Natural killer cell (primary cell): ENCODE results near the gene AATK. TPM values are rescaled to one million over a fixed set of nuclear protein-coding genes. Genes with fewer than 3 reads are reported as not detected.

Experiments used
- ATAC-seq, 3 donors: fragments of 150-1000 bp in 2 of 3; fragments of 200-7000 bp in 1 of 3; cut with Tn5 transposase; 1 replicate in 1 of 3; 2 replicates in 2 of 3; pipeline ENCODE4 v1.10.0; 2021; ENCODE audit warnings: mild to moderate bottlenecking in 2 of 3, moderate library complexity in 2 of 3
- DNase-seq, 2 donors: peaks; one replicate each; pipeline versions ENCODE4 v3.0.0 to v3.0.0-alpha.2; 2013 to 2021; ENCODE audit warnings: mixed read lengths in 1 of 2
- H3K27ac ChIP-seq: one replicate; pipeline ENCODE4 v1.5.1; 2013; ENCODE audit warnings: mild to moderate bottlenecking, low read length
- H3K27me3 ChIP-seq: one replicate; pipeline ENCODE4 v1.6.1; 2013; ENCODE audit warnings: low read length; ENCODE audit not compliant: control insufficient read depth, insufficient read depth
- H3K36me3 ChIP-seq: one replicate; pipeline ENCODE4 v1.6.1; 2013; ENCODE audit warnings: low read length; ENCODE audit not compliant: control insufficient read depth, insufficient read depth
- H3K4me1 ChIP-seq: one replicate; pipeline ENCODE4 v1.6.1; 2013; ENCODE audit warnings: low read length; ENCODE audit not compliant: control insufficient read depth, insufficient read depth
- H3K4me3 ChIP-seq: one replicate; pipeline ENCODE4 v1.5.1; 2013; ENCODE audit warnings: low read length
- H3K9me3 ChIP-seq: one replicate; pipeline ENCODE4 v1.6.1; 2013; ENCODE audit warnings: low read length; ENCODE audit not compliant: control insufficient read depth, insufficient read depth
- H3K27ac Mint-ChIP-seq, 2 donors: one replicate each; pipeline ENCODE4 v1.8.0; 2022; ENCODE audit warnings: mild to moderate bottlenecking in 2 of 2, mixed read lengths in 2 of 2, moderate library complexity in 1 of 2
- H3K27me3 Mint-ChIP-seq, 2 donors: one replicate each; pipeline ENCODE4 v1.8.0; 2022; ENCODE audit warnings: low read depth in 2 of 2, mixed read lengths in 2 of 2
- H3K36me3 Mint-ChIP-seq: one replicate; pipeline ENCODE4 v1.8.0; 2022; ENCODE audit warnings: mixed read lengths
- H3K4me1 Mint-ChIP-seq, 2 donors: one replicate each; pipeline ENCODE4 v1.8.0; 2022; ENCODE audit warnings: mixed read lengths in 2 of 2
- H3K4me3 Mint-ChIP-seq: one replicate; pipeline ENCODE4 v1.8.0; 2022; ENCODE audit warnings: mild to moderate bottlenecking, moderate library complexity, mixed read lengths
- H3K9me3 Mint-ChIP-seq, 2 donors: one replicate each; pipeline ENCODE4 v1.8.0; 2022; ENCODE audit warnings: mixed read lengths in 2 of 2
- CTCF ChIP-seq: fragments of 200-600 bp; IDR thresholded peaks from one replicate; pipeline ENCODE4 v1.8.0; 2022; ENCODE audit warnings: antibody characterized with exemption
- WGBS: methylation state at CpG from one replicate; pipeline ENCODE4 v1.1.7; 2013; ENCODE audit warnings: missing lambda C conversion rate; ENCODE audit not compliant: insufficient coverage; 5-methylcytosine and 5-hydroxymethylcytosine counted together
- intact Hi-C: fragments of 100-400 bp; cut with micrococcal nuclease; formaldehyde crosslinking; loops from one replicate; pipeline ENCODE4 v1.14.2; 2022
- total RNA-seq, 4 donors: library from RNA; stranded (reverse); fragments of 120-200 nt in 1 of 4; gene quantifications; one replicate each; pipeline versions ENCODE4 v1.2.3 to v1.2.4, GENCODE V29; 2013 to 2022

AATK gene
- total RNA-seq, 3 donors from 2014 or later (not counting 1 experiment from before 2014, with no cell fraction given) = 8.5 to 13.7 (median 10.4) TPM

GRCh38 chr17:81136366-81136765 is 29.7 kb downstream of the AATK start:
- Mint-ChIP-seq H3K4me3 (no peak overlapping the region), H3K27me3 (no peaks in the 10 kb centered on the region), H3K9me3 (no peaks in the 10 kb centered on the region), H3K4me1 (peaks cover 0 to 14% of the 10 kb centered on the region in 2 donors), H3K36me3 (no peaks in the 10 kb centered on the region), H3K27ac (no peak overlapping the region)
- H3K36me3 ChIP-seq = no peaks in the 10 kb centered on the region
- 90% methylated on average over 8 of the region's 8 CpGs for WGBS
- intact Hi-C loops = no loop called here
- DNase-seq (no peak), ATAC-seq (no peak)
- no peaks in the 10 kb centered on the region for H3K27me3 ChIP-seq
- TF ChIP-seq CTCF = no peak
- no peak overlapping the region for H3K4me3 ChIP-seq
- H3K4me1 ChIP-seq = no peaks in the 10 kb centered on the region
- no peaks in the 10 kb centered on the region for H3K9me3 ChIP-seq
- H3K27ac ChIP-seq = no peak overlapping the region

- intact Hi-C loops = no loop called here
- H3K4me3 ChIP-seq = no peak overlapping the region
- no peaks in the 10 kb centered on the region for H3K9me3 Mint-ChIP-seq
- no peak overlapping the region for H3K4me3 Mint-ChIP-seq
- H3K36me3 Mint-ChIP-seq = no peaks in the 10 kb centered on the region
- no peak for TF ChIP-seq CTCF
- H3K4me1 ChIP-seq = no peaks in the 10 kb centered on the region
- H3K4me1 Mint-ChIP-seq = peaks cover 0 to 14% of the 10 kb centered on the region in 2 donors
- no peaks in the 10 kb centered on the region for H3K36me3 ChIP-seq
- H3K9me3 ChIP-seq = no peaks in the 10 kb centered on the region
- H3K27ac ChIP-seq = no peak overlapping the region
- ATAC-seq (no peak), DNase-seq (no peak)
- H3K27me3 ChIP-seq = no peaks in the 10 kb centered on the region
- H3K27ac Mint-ChIP-seq = no peak overlapping the region
- 86% methylated on average over 28 of the region's 28 CpGs for WGBS
- H3K27me3 Mint-ChIP-seq = no peaks in the 10 kb centered on the region
Measured at GRCh38 chr17:81135505-81136278, 30.3 kb downstream of the AATK start.

GRCh38 chr17:81134064-81134781 is 31.8 kb downstream of the AATK start:
- H3K4me3 Mint-ChIP-seq = no peak overlapping the region
- no peak overlapping the region for H3K4me3 ChIP-seq
- intact Hi-C loops = no loop called here
- H3K27me3 Mint-ChIP-seq = no peaks in the 10 kb centered on the region
- WGBS = 90% methylated on average over 28 of the region's 28 CpGs
- H3K4me1 ChIP-seq = no peaks in the 10 kb centered on the region
- no peaks in the 10 kb centered on the region for H3K9me3 ChIP-seq
- H3K36me3 ChIP-seq = no peaks in the 10 kb centered on the region
- no peak for ATAC-seq
- no peak overlapping the region for H3K27ac ChIP-seq
- no peak for TF ChIP-seq CTCF
- no peaks in the 10 kb centered on the region for H3K36me3 Mint-ChIP-seq
- DNase-seq = no peak
- no peak overlapping the region for H3K27ac Mint-ChIP-seq
- H3K27me3 ChIP-seq = no peaks in the 10 kb centered on the region
- no peaks in the 10 kb centered on the region for H3K9me3 Mint-ChIP-seq
- peaks cover 0 to 13% of the 10 kb centered on the region in 2 donors for H3K4me1 Mint-ChIP-seq
